OCI-M2 (cell line): ENCODE measurements around the gene TARS2.

ENCODE experiments used
- DNase-seq: peaks from one replicate; lab custom pipeline; 2025; ENCODE audit not compliant: unreplicated experiment; lab: John Stamatoyannopoulos, UW

The TARS2 gene

DNA sequence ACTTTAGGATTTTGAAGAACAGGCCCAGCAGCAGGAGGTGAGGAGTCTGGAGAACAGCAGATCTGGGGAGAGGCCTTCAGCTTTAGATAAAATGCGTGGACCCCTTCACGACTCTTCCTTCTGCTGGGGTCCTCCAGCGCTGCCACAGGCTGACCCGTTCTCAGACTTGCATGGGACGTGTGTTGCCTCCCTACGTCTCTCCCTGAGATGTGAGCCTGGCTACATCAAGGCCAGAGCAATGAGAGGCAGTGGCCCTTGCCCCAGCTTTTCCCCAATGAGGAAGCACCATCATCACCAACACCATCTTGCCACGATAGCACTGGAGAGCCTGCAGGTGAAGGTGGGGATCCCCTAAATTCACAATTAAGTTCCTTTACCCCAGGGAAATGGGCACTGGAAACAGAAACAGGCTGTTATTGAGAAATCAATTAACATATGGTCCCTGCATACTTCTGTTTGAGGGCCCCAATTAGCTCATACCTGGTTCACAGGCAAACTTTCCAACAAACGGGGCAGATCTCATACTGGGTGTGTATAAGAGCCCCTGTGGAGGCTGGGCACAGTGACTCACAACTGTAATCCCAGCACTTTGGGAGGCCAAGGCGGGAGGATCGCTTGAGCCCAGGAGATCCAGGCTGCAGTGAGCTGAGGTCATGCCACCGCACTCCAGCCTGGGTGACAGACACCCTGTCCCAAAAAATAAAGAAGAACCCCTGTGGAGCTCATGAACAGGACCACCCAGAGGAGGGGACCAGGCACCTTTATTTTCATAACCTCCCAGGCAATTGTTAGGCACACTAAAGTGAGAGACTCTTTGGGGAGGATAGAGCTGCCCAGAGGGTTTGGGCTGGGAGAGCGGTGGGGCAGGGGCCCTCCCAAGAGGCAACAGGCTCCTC lies 49.9 kb downstream of the TARS2 start:
- DNase-seq, result no peak

- no peak for DNase-seq
These were observed 50.8 kb downstream of the TARS2 start for GRCh38 chr1:150537732-150538684.

DNA sequence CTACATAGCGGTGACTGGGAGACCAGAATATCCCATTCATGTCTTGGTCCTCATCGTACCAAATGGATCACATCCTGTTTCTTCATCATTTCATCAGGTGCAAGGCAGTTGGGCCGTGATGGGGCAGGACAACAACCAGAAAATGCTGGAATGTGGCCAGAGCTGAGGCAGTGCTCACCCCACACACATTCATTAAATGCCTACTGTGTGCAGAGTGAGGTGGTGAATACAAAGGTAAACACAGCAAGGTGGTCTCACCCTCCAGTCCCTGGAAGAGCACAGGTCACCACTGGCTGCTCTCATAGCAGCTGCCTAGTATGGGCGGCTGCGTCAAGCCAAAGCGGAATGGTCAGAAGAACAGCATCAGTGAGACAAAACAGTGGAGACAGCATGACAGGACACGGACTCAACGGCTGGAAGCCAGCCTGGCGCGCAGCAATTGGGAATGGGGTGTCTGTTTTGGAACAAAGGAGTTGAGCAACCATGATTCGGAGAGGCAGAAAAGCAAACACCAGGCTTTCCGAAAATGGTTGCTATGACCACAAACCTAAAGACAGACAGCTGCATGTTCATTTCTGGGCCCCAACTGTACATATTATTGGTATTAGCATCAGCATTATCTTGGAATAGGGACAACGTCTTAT lies 56.4 kb downstream of the TARS2 start:
- DNase-seq, result no peak

GRCh38 chr1:150544204-150544603 lies 57.0 kb downstream of the TARS2 start:
- no peak for DNase-seq

DNA sequence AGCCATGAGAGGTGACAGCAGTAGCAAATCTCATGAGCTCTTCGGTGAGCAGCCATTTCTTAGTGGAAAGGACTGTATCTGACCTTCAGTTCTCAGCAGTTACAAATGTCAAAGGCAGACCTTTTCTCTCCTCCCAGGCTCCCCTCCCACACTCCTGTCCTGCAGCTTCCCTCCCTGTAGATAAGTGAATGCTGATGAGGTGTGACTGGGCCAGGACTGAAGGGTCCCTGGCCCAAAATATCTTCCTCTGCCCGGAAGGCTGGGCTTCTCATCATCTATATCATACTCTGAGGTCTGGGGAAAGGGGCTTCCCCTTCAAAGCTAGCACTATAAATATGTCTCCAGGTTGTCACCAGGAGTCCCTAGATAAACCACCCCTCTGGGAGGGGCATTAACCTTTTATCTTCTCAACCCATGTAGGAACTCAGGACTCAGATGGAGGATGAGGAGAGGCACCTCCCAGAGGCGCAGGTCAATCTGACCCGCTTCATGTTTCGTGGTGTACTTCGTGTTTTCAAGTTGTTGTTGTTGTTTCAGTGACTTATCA lies 58.3 kb downstream of the TARS2 start:
- DNase-seq, result no peak

DNA sequence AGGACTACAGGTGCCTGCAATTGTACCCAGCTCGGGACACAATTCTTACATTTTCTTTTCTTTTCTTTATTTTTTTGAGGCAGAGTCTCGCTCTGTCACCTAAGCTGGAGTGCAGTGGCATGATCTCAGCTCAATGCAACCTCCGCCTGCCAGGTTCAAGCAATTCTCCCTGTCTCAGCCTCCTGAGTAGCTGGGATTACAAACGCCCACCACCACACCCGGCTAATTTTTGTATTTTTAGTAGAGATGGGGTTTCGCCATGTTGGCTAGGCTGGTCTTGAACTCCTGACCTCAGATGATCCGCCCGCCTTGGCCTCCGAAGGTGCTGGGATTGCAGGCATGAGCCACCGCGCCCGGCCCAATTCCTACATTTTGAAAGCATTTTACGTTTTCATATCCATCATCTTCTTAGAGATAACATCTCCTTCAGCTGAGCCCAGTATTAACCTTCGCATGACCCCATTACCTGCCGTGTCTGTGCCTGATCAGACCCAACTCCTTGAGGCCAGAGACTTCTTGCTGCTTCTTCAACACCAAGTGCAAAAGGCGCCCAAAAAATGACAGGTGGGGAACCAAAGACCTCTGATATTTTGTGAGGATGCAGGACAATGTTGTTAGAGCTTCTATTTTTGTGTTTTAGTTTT lies 59.2 kb downstream of the TARS2 start:
- DNase-seq, result no peak

- no peak for DNase-seq
These were observed 61.1 kb downstream of the TARS2 start for GRCh38 chr1:150548324-150548631.

GRCh38 chr1:150548632-150549495 lies 61.6 kb downstream of the TARS2 start, which contains the start of gene ADAMTSL4:
TSS of gene ADAMTSL4 (plus strand) at chr1:150549408. CDS start at chr1:150552289, 2,881 bp downstream.
- DNase-seq, result no peak

DNA sequence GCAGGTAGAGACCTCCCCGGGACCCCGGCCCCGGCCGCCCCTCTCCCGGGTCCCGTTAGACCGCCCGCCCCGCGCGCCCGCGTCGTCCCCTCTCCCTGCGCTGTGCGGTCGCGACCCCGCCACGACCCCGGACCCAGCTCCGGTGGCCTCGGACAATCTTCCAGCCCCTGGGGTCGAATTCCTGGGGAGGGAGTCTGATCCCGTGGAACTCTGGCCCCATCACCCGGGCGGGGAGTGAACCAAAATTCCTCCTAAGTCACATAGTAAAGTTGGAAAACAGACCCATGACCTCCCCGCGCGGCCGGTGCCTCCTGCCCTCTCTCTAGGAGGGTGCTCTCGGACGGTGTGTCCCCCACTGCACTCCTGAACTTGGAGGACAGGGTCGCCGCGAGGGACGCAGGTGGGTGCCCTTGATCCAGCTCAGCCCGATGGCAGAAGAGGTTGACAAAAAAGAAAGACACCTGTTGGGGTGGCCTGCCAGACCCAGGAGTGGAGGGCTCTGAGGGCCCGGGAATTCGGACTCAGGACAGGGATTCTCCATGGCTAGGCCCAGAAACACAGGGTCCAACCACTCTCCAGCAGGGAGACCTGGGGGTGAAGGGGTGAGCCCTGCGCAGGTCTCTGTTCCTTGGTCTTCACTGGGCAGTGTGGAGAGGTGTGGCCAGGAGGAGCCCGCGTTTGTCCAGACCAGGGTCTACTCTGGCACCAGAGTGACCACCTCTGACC lies 62.4 kb downstream of the TARS2 start:
- no peak for DNase-seq

GRCh38 chr1:150550222-150551050 lies 63.2 kb downstream of the TARS2 start:
- DNase-seq, result no peak

DNA sequence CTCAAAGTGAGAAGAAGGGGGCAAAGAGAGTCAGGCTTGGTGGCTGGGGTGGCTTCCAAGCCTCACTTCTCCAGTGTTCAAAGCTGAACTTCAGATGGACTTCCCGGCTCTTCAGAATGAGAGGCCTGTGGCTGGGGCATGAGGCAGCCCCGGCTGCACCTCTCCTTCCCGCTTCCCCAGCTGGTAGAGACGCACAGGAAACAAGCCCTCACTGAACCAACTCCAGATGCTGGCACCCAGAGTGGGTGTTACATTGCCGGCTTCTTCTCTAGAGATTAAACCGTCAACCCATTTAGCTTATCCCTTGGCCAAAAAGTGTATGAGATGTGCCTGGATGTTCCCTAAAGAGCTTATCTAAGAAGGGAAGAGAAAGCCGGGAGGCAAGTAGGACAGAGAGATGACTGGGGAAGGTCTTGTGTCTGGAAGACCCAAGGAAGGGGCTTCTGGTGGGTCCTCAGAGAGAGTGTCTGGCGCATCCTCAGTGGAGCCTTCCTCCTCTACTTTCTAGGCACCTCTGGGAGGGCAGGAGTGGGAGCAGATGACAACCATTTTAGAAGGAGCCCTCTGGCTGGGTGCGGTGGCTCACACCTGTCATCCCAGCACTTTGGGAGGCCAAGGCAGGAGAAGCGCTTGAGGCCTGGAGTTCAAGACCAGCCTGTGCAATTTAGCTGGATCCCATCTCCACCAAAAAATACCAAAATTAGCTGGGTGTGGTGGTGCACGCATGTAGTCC lies 64.0 kb downstream of the TARS2 start:
- no peak for DNase-seq

DNA sequence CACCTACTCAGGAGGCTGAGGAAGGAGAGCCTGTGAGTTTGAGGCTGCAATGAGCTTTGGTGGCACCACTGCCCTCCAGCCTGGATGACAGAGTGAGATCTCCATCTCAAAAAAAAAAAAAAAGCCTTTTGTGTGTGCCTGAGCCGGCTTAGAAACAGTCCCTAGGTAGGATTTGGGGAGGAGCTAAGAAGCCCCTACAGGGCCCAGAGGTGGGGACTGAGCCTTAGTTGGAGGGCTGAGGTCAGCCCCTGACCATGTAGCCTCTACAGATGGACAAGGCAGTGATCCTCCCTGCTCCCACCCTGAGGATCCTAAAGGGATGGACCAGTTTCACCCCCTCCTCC lies 64.5 kb downstream of the TARS2 start:
- DNase-seq, result no peak

DNA sequence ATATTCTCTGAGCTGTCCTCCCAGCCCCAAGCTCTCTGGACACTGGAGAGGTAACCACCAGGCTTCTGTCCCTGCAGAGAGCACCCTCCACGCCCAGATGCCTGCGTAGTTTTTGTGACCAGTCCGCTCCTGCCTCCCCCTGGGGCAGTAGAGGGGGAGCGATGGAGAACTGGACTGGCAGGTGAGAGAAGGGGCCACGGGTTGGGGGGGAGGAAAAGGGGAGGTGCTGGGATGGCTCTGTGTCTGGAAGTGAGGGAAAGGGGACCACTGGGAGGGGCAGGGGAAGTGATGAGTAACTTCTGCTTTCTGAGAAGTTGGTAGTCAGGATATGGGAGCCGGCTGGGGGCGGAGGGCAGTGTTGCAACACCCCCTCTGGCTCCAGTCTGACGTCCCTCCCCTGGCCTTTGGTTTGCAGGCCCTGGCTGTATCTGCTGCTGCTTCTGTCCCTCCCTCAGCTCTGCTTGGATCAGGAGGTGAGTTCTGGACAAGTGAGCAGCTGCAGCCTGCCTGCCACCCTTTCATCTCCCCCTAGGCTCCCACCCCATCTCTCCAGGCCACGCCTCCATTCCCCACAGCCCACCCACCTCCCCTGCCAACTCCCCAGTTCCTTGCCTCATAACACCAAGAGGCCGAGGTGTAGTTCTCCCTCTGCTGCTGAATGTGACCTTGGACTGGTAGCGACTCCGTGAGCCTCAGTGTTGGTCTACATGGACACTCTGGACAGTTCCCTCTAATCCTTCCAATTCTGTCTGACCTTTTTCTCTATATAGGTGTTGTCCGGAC lies 65.1 kb downstream of the TARS2 start:
- DNase-seq, result peak; percentile 53

DNA sequence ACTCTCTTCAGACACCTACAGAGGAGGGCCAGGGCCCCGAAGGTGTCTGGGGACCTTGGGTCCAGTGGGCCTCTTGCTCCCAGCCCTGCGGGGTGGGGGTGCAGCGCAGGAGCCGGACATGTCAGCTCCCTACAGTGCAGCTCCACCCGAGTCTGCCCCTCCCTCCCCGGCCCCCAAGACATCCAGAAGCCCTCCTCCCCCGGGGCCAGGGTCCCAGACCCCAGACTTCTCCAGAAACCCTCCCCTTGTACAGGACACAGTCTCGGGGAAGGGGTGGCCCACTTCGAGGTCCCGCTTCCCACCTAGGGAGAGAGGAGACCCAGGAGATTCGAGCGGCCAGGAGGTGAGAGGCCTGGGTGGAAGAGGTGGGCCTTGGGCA lies 65.7 kb downstream of the TARS2 start:
- no peak for DNase-seq

- no peak for DNase-seq
These were observed 66.3 kb downstream of the TARS2 start for GRCh38 chr1:150553392-150554085.

- DNase-seq, result no peak
These were observed 66.8 kb downstream of the TARS2 start for GRCh38 chr1:150554086-150554452.
